Keratinocyte (primary cell): ENCODE measurements around the gene MKS1. TPM values are rescaled to one million over a fixed set of nuclear protein-coding genes. Genes with fewer than 3 reads are reported as not detected.

Experiments
- DNase-seq: peaks from one replicate; pipeline ENCODE4 v3.0.0-alpha.2; 2011; ENCODE audit warnings: low read depth, missing footprints, low spot score
- FAIRE-seq: peaks from 2 replicates; lab custom pipeline; 2011; peaks lifted over from hg19 to GRCh38; lab: Jason Lieb, UNC
- H2AFZ ChIP-seq: 2 replicates; pipeline ENCODE4 v1.6.0; 2012; ENCODE audit warnings: low read length, control low read depth, inconsistent platforms; ENCODE audit not compliant: control insufficient read depth
- H3K27ac ChIP-seq: 2 replicates; pipeline ENCODE4 v1.5.1; 2011; ENCODE audit warnings: low read length; ENCODE audit not compliant: control insufficient read depth, insufficient read depth
- H3K27me3 ChIP-seq: 3 replicates; pipeline ENCODE4 v1.6.0; 2011; ENCODE audit warnings: low read length; ENCODE audit not compliant: control insufficient read depth, insufficient read depth; ENCODE audit errors: extremely low read depth
- H3K36me3 ChIP-seq, 2 experiments: 2 replicates in 1 of 2; 3 replicates in 1 of 2; pipeline ENCODE4 v1.5.1; 2011; ENCODE audit warnings: low read length in 2 of 2, mild to moderate bottlenecking in 1 of 2; ENCODE audit not compliant: control insufficient read depth in 2 of 2, insufficient read depth in 2 of 2; ENCODE audit errors: extremely low read depth in 1 of 2
- H3K4me1 ChIP-seq: 3 replicates; pipeline ENCODE4 v1.5.1; 2011; ENCODE audit warnings: low read length; ENCODE audit not compliant: control insufficient read depth, insufficient read depth; ENCODE audit errors: extremely low read depth
- H3K4me2 ChIP-seq: 3 replicates; pipeline ENCODE4 v1.6.0; 2011; ENCODE audit warnings: low read depth, low read length; ENCODE audit not compliant: control insufficient read depth, insufficient read depth; ENCODE audit errors: extremely low read depth
- H3K4me3 ChIP-seq, 3 experiments: fragments of 200-600 bp in 1 of 3; sonication (generic) in 1 of 3; 2 replicates in 2 of 3; 3 replicates in 1 of 3; pipeline ENCODE4 v1.5.1; 2011 to 2016; ENCODE audit warnings: low read length in 3 of 3, mild to moderate bottlenecking in 3 of 3, control low read depth in 2 of 3, inconsistent platforms in 1 of 3, low read depth in 1 of 3, mixed read lengths in 1 of 3, mixed run types in 1 of 3, moderate library complexity in 1 of 3; ENCODE audit not compliant: control insufficient read depth in 2 of 3, insufficient read depth in 2 of 3; ENCODE audit errors: extremely low read depth in 1 of 3
- H3K79me2 ChIP-seq: 2 replicates; pipeline ENCODE4 v1.6.0; 2012; ENCODE audit warnings: low read length; ENCODE audit not compliant: control insufficient read depth, insufficient read depth
- H3K9ac ChIP-seq: 3 replicates; pipeline ENCODE4 v1.6.0; 2011; ENCODE audit warnings: low read length; ENCODE audit not compliant: control insufficient read depth, insufficient read depth; ENCODE audit errors: extremely low read depth
- H3K9me1 ChIP-seq: 3 replicates; pipeline ENCODE4 v1.6.0; 2011; ENCODE audit warnings: low read length; ENCODE audit not compliant: control insufficient read depth, insufficient read depth; ENCODE audit errors: extremely low read depth
- H3K9me3 ChIP-seq: 2 replicates; pipeline ENCODE4 v1.5.1; 2012; ENCODE audit warnings: low read depth, low read length; ENCODE audit not compliant: control insufficient read depth
- H4K20me1 ChIP-seq: 3 replicates; pipeline ENCODE4 v1.6.0; 2011; ENCODE audit warnings: low read length; ENCODE audit not compliant: control insufficient read depth, insufficient read depth; ENCODE audit errors: extremely low read depth
- EZH2 ChIP-seq: IDR thresholded peaks from one replicate; pipeline ENCODE4 v1.6.1; 2012; ENCODE audit warnings: inconsistent platforms, mild to moderate bottlenecking, low read length, moderate library complexity
- dilution Hi-C: fragments of 300-500 bp; cut with MboI; formaldehyde crosslinking; loops from one replicate; pipeline ENCODE4 v1.7.0; 2020; ENCODE audit warnings: low sequenced_read_pairs; ENCODE audit not compliant: extremely low pct_ligation_motif_present
- polyA plus RNA-seq, 5 experiments: library from polyadenylated mRNA; depleted of rRNA in 3 of 5; stranded (reverse) in 3 of 5; stranded (forward) in 1 of 5; unstranded in 1 of 5; fragments of >200 nt; gene quantifications; 1 replicate in 1 of 5; 2 replicates in 3 of 5; 3 replicates in 1 of 5; pipeline versions ENCODE4 v1.2.1 to v1.2.3, GENCODE V29; 2011 to 2012; ENCODE audit warnings: missing spikeins in 2 of 5, low read depth in 1 of 5, low replicate concordance in 1 of 5
- TF ChIP-seq, protein P1 (sequence below), 3 experiments: IDR thresholded peaks in 1 of 3; conservative IDR thresholded peaks in 1 of 3; optimal IDR thresholded peaks in 1 of 3; 2 replicates in 2 of 3; 3 replicates in 1 of 3; pipeline versions ENCODE3 to v1.5.1; 2011; ENCODE audit warnings: low read length in 3 of 3, mild to moderate bottlenecking in 3 of 3, moderate library complexity in 2 of 3, control low read depth in 1 of 3, inconsistent platforms in 1 of 3; ENCODE audit not compliant: insufficient read depth in 2 of 3; ENCODE audit errors: extremely low read depth in 1 of 3

Gene MKS1
- polyA plus RNA-seq, 1 donor (not counting 4 experiments of a cell fraction or from before 2014, with no cell fraction given) = 12.2 TPM

DNA sequence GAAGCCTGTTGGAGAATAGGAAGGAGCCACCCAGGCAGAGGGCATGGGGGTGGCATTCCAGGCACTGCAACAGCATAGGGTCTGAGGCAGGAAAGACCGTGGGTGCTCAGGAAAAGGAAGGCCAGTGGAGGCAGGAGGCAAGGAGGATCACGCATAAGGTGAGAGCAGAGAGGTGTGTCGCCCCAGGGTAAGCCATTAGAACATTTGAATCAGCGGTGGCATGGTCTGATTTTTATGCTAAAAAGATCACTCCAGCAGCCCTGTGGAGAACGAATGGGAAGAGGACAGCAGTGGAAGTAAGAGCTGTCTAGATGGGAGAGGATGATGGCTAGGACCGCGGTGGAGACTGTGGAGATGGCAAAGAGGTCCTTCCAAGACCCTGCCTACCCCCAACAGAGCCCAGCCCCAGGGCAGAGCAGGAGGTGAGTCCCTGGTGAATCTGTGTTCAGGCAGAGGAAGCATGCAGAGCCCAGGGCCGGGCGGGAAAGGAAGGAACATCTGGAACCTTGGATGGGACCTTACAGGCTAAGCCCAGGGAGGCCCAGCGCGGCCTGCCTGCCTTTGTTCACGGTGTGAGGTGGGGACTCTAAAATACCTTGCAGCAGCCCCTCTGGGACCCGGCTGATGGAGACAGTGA lies 27.2 kb upstream of the MKS1 start:
- FAIRE-seq = no peak
- H3K27me3 ChIP-seq = peaks cover 47% of the 10 kb centered on the region

DNA sequence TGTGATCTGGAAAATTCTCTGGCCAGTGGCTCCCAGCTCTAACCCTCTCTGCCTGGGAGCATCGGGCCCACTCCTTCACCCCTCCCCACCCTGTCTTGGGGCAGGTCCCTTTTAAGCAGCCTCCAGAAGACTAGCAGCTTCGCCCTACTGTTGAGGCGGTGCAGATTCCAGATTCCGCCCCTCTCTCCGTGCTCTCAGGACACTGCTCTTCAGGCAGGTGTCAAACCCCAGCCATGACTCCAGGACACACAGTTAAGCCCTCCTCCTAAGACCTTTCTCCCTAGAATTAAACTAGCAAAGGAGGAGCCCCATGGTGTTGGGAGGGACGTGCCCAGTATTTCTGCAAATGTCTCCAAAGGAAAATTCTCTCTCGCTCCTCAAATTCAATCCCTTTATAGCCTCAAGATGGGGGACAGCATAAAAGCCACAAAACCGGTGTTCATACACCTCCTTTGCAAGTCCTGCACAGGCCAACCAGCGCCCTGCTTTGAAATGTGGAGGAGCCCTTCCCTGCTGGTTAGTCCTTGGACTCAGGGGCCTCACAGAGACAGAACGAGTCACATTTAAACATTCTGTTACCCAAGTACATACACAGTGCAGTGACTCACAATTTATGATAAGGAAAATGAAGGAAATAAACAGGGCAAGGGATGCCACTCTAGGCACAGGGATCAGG lies 26.5 kb upstream of the MKS1 start:
- H2AFZ ChIP-seq = no peak overlapping the region
- H3K4me1 ChIP-seq = peaks cover 5% of the 10 kb centered on the region
- H3K9me1 ChIP-seq = no peaks in the 10 kb centered on the region
- H3K27ac ChIP-seq = no peak overlapping the region
- no peak overlapping the region for H3K4me2 ChIP-seq
- dilution Hi-C loops = no loop called here
- no peaks in the 10 kb centered on the region for H3K79me2 ChIP-seq
- H4K20me1 ChIP-seq = no peaks in the 10 kb centered on the region
- no peaks in the 10 kb centered on the region for H3K9me3 ChIP-seq
- DNase-seq (no peak), FAIRE-seq (no peak)
- no peaks in the 10 kb centered on the region for H3K36me3 ChIP-seq
- H3K9ac ChIP-seq = no peak overlapping the region
- H3K4me3 ChIP-seq = no peak overlapping the region
- peaks cover 46% of the 10 kb centered on the region for H3K27me3 ChIP-seq
- TF ChIP-seq, protein P1, sequence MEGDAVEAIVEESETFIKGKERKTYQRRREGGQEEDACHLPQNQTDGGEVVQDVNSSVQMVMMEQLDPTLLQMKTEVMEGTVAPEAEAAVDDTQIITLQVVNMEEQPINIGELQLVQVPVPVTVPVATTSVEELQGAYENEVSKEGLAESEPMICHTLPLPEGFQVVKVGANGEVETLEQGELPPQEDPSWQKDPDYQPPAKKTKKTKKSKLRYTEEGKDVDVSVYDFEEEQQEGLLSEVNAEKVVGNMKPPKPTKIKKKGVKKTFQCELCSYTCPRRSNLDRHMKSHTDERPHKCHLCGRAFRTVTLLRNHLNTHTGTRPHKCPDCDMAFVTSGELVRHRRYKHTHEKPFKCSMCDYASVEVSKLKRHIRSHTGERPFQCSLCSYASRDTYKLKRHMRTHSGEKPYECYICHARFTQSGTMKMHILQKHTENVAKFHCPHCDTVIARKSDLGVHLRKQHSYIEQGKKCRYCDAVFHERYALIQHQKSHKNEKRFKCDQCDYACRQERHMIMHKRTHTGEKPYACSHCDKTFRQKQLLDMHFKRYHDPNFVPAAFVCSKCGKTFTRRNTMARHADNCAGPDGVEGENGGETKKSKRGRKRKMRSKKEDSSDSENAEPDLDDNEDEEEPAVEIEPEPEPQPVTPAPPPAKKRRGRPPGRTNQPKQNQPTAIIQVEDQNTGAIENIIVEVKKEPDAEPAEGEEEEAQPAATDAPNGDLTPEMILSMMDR (optimal IDR thresholded peaks at IDR 0.05 in 1 of 3, IDR thresholded peaks at IDR 0.05 in 1 of 3, conservative IDR thresholded peaks at IDR 0.05 in 1 of 3; ENCODE audit: extremely low read depth in 1 of 3, insufficient read depth in 2 of 3, low read length in 3 of 3) = no peak
- TF ChIP-seq EZH2 = no peak

More for the DNA sequence above, 27.2 kb upstream of the MKS1 start:
- Histone ChIP-seq H3K4me1 (peaks cover 5% of the 10 kb centered on the region), H3K36me3 (no peaks in the 10 kb centered on the region), H3K9me1 (no peaks in the 10 kb centered on the region), H2AFZ (no peak overlapping the region), H3K9ac (no peak overlapping the region), H3K79me2 (no peaks in the 10 kb centered on the region), H3K9me3 (no peaks in the 10 kb centered on the region), H4K20me1 (no peaks in the 10 kb centered on the region), H3K27ac (no peak overlapping the region), H3K4me3 (no peak overlapping the region), H3K4me2 (no peak overlapping the region)
- TF ChIP-seq EZH2 = no peak
- TF ChIP-seq, protein P1 (optimal IDR thresholded peaks at IDR 0.05 in 1 of 3, IDR thresholded peaks at IDR 0.05 in 1 of 3, conservative IDR thresholded peaks at IDR 0.05 in 1 of 3; ENCODE audit: extremely low read depth in 1 of 3, insufficient read depth in 2 of 3, low read length in 3 of 3) = no peak
- DNase-seq = no peak
- dilution Hi-C loops = no loop called here
